NB4 (cell line): ENCODE data around the gene LNPEP.

Experiments used
- DNase-seq: peaks from one replicate; pipeline ENCODE4 v3.0.0; 2010; ENCODE audit warnings: low read depth
- H3K4me3 ChIP-seq: one replicate; pipeline ENCODE4 v1.5.1; 2011; ENCODE audit warnings: mild to moderate bottlenecking, low read depth, low read length, moderate library complexity
- MYC ChIP-seq: IDR thresholded peaks from 2 replicates; pipeline ENCODE4 v1.6.1; 2011; ENCODE audit warnings: low read depth, low read length
- POLR2A ChIP-seq: IDR thresholded peaks from 2 replicates; pipeline ENCODE4 v1.6.1; 2011; ENCODE audit warnings: mild to moderate bottlenecking; ENCODE audit not compliant: insufficient read length; ENCODE audit errors: extremely low read depth
- TF ChIP-seq, protein P1 (sequence below): IDR thresholded peaks from 2 replicates; pipeline ENCODE4 v1.6.1; 2011; ENCODE audit warnings: low read depth, low read length
- TF ChIP-seq, protein P2 (sequence below): IDR thresholded peaks from one replicate; pipeline ENCODE4 v1.5.1; 2012; ENCODE audit warnings: low read depth, low read length

The LNPEP gene

DNA sequence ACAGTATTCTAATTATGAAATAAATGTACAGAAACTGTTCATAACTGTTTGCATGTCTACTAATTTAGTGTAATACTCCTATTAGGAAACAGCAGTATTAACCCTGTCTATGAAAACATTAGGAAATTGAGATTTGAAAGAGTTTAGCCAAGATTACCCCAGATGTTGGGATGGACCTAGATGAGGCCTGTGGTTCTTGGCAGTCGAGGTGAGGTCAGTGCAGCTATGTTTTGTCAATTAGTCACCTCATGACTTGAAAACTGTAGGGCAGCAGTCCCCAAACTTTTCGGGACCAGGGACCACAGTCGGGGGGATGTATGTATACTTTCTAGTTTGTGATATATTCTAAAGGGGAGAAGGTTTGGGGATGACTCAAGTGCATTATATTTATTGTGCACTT, 4.7 kb downstream of the LNPEP start:
- no peak for DNase-seq
- TF ChIP-seq, protein P1, sequence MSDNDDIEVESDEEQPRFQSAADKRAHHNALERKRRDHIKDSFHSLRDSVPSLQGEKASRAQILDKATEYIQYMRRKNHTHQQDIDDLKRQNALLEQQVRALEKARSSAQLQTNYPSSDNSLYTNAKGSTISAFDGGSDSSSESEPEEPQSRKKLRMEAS: no peak
- TF ChIP-seq, protein P2, sequence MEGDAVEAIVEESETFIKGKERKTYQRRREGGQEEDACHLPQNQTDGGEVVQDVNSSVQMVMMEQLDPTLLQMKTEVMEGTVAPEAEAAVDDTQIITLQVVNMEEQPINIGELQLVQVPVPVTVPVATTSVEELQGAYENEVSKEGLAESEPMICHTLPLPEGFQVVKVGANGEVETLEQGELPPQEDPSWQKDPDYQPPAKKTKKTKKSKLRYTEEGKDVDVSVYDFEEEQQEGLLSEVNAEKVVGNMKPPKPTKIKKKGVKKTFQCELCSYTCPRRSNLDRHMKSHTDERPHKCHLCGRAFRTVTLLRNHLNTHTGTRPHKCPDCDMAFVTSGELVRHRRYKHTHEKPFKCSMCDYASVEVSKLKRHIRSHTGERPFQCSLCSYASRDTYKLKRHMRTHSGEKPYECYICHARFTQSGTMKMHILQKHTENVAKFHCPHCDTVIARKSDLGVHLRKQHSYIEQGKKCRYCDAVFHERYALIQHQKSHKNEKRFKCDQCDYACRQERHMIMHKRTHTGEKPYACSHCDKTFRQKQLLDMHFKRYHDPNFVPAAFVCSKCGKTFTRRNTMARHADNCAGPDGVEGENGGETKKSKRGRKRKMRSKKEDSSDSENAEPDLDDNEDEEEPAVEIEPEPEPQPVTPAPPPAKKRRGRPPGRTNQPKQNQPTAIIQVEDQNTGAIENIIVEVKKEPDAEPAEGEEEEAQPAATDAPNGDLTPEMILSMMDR: no peak
- TF ChIP-seq MYC (no peak), POLR2A (no peak)
- H3K4me3 ChIP-seq: no peak overlapping the region

DNA sequence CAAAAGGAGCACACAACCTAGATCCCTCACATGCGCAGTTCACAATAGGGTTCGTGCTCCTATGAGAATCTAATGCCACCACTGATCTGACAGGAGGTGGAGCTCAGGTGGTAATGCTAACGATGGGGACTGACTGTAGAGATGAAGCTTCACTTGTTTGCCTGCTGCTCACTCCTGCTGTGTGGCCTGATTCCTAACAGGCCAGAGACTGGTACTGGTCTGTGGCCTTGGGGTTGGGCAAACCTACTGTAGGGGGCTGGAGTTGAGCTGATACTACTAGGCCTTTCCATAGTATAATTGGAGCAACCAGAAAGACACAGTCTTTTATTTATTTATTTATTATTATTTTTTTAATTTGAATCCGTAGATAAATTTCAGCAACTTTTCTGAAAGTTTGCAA, 5.3 kb downstream of the LNPEP start:
- TF ChIP-seq POLR2A: no peak
- TF ChIP-seq, protein P2: no peak
- TF ChIP-seq, protein P1: no peak
- TF ChIP-seq MYC: no peak
- DNase-seq: no peak
- H3K4me3 ChIP-seq: no peak overlapping the region

DNA sequence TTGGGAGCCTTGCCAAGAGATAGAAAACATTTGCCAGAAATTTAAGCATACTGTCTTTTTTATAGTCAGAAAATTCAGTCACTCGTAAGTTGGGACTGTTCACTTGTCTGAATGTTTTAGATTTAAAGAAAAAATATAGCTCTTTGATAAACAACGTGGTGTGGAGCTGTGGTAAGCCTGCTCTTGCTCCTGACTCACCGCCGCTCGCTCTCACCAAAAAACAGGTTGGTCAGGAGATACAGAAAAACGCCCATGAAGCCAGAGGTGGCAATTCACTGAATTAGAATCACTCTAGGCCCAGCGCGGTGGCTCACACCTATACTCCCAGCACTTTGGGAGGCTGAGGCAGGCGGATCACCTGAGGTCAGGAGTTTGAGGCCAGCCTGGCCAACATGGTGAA, 6.2 kb downstream of the LNPEP start:
- TF ChIP-seq POLR2A: no peak
- no peak for DNase-seq
- no peak overlapping the region for H3K4me3 ChIP-seq

DNA sequence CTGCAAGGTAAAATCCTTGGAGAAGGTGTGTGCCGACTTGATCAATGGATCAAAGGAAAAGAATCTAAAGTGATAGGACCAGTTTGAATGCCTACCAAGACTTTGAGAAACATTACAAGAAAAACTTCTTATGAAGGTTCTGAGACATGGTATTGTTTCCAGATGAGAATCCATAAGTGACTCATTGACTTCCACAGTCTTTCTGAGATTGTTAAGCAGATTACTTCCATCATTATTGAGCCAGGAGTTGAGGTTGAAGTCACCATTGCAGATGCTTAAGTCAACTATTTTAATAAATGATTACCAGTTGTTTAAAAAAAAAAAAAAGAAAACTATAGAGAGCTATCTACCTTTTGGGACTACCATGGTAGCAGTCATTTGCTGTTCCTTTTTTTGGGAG, 7.0 kb downstream of the LNPEP start:
- no peak overlapping the region for H3K4me3 ChIP-seq
- DNase-seq: no peak
- no peak for TF ChIP-seq POLR2A
- TF ChIP-seq, protein P1: no peak
- TF ChIP-seq MYC: no peak
- TF ChIP-seq, protein P2: no peak

DNA sequence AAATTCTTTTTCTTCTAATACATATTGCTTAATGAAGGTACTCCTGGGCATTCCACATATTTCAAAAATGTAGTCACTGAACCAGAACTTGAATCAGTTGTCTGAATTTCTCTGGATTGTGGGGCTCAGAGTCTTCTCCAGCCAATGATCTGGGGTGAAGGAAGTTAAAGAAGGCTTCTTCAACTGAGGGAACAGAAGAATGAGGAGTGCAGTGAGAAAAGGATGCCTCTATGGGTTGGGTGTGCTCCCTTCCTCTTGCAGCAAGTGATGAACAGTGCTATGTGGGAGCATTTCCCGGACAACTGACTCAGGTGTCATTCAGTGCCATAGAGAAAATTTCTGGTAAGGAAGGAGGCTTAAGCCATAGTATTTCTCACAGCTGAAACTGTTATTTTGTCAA, 7.9 kb downstream of the LNPEP start:
- TF ChIP-seq MYC (no peak), POLR2A (no peak)
- TF ChIP-seq, protein P1: no peak
- TF ChIP-seq, protein P2: no peak
- no peak overlapping the region for H3K4me3 ChIP-seq
- no peak for DNase-seq

DNA sequence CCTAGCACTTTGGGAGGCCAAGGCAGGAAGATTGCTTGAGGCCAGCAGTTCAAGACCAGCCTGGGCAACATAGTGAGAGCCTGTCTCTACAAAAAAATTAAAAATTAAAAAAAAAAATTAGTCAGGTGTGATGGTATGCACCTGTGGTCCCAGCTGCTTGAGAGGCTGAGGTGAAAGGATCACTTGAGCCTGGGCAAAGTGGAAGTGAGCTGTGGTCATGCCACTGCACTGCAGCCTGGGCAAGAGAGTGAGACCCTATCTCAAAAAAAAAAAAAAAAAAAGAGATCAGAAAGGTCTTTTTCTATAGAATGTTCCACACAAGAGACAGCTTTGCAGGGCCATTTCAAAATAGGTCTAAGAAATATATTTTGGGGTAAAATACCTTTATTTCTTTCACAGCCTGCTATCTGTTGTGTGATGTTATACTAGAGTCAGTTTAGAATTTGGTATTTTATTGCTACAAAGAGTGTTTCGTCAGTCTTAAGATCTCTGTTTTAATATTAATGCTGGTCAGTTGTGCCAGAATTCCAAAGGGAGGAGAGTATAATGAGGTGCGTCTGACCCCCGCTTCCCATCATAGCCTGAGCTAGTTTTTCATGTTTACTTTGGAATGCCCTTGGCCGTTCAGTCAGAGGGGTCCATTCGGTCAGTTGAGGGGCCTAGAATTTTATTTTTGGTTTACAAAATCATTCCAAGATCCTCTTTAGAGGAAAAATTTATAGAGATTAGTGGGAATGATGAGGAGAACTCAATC, 9.4 kb downstream of the LNPEP start:
- TF ChIP-seq MYC: no peak
- TF ChIP-seq, protein P1: no peak
- TF ChIP-seq, protein P2: no peak
- TF ChIP-seq POLR2A: no peak
- DNase-seq: no peak
- H3K4me3 ChIP-seq: no peak overlapping the region
